GM21423 (cell line): ENCODE measurements around the gene POLRMT.
"Not testable (repeated sequence)": the region's sequence is repeated elsewhere in the genome, so short reads cannot be mapped to it uniquely, and the experiment has no call there.

ENCODE experiments used
- ATAC-seq: cut with Tn5 transposase; IDR thresholded peaks from one replicate; pipeline ENCODE4 v1.9.1; 2021; ENCODE audit warnings: mild to moderate bottlenecking, moderate library complexity; ENCODE audit not compliant: unreplicated experiment

Gene POLRMT

DNA sequence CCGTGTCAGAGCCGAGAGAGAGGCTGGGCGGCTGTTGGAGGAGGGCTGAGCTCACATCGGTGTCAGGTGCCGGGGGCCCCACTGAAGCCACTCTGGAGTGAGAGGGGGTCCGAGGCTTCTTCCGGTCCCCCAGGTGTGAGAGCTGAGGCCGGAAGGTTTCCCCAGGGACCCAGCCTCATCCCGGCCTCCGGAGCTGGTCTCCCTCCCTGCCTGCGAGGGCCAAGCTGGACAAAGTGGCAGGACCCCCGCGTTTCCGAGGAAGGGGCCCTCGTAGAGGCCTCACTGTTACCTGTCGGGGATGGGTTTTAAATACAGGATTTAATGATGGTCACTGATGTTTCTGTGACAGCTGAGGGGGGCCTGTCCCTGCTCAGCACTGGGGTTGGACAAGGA lies 37.1 kb downstream of the POLRMT start:
- ATAC-seq: no peak

DNA sequence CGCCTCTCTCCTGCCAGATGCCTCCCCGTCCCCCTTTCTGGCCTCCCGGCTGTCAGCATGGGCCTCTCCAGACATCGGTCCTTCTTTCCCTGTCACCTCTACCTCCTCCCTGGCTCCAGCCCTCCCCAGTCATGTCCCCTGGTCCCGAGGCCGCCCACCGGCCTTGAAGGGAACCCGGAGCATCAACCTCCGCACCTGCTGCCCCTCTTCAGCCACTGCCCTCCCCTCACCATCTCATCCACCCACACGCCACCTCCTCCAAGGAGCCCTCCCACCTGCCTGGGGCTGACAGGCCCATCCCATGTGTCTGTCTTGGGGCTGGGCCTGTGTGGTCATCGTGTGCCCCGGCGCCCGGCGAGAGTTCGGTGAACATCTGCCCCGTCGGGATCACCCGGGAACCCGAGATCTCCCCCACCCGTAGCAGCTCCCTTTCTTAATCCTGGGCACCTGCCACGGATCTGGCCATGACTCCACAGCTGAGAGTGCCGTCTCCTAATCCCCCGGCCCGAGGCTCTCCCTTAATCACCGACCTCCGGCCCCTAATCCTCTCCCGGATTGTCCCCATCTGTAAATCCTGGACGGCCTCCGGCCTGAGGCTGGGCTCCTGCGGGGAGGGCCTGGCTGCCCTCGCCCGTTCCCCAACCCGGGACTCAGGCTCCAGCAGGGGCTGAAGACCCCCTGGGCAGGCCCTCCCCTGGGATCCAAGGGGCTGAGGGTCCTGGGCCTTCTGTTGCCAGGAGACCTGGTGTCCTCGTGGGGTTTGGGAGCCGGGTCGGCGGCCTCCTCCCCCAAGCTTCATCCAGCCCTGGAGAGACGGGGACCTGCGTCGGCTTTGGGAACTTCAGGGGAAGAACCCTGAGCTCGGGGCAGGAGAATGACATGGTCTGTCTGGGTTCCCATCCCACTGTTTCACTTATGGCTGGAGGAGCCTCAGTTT lies 37.7 kb downstream of the POLRMT start:
- ATAC-seq: no peak

DNA sequence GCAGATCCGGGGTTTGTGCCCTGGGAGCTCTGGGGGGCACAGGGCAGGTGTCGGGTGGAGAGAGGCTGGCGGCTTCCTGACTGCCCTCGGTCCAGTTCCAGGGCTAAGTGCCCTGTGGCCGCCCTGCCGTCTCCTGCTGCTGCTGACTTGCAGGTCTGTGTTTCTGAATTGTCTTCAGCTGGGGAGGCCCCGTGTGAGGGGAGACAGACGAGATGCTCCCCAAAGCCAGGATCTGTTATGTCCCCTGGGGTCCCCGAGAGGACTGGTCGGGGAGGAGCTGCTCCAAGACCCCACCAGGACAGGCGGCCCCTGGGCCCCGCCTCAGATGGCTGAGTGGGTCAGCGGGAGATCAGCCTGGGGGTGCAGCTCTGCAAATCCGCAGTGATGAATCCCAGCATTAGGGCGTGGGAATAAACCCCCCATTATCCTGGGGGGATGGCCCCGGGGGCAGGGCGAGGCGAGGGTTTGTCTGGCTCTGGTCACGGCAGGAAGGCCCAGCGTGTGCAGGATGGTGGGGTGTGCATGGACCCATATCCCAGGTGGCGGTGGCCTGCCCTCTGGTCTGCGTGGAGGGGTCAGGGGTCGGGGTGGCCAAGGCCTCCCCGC lies 39.0 kb downstream of the POLRMT start:
- no peak for ATAC-seq

DNA sequence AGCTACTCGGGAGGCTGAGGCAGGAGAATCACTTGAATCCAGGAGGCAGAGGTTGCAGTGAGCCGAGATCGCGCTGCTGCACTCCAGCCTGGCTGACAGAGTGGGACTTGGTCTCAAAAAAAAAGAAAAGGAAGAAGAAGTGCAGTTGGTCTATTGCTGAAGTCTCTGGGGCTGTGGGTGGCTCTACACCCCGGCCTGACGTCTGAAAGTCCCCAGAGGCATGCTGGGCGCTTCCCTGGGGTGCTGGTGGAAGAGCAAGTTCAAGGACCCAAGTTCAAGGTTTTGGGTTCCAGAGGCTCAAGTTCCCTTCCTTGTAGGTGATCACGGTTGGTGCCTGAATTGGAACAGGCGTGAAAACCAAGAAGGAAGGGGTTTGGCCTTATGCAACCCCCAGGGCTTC lies 39.8 kb downstream of the POLRMT start:
- ATAC-seq: no peak

DNA sequence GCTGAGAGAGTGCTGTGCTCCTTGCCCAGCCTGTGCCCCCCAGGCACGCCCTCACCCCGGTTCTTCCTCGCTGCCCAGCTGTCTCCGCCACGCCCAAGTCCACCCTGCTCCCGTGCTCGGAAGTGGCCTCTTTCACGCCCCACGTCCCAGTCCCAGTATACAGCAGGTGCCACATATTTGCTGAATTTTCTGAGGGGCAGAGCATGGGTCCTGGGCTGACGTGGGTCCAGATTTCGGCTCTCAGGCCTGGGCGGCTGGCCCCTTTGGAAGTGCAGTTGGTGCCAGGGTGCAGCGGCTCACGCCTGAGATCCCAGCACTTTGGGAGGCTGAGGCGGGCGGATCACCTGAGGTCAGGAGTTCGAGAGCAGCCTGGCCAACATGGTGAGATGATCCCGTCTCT lies 40.3 kb downstream of the POLRMT start:
- ATAC-seq: no peak

DNA sequence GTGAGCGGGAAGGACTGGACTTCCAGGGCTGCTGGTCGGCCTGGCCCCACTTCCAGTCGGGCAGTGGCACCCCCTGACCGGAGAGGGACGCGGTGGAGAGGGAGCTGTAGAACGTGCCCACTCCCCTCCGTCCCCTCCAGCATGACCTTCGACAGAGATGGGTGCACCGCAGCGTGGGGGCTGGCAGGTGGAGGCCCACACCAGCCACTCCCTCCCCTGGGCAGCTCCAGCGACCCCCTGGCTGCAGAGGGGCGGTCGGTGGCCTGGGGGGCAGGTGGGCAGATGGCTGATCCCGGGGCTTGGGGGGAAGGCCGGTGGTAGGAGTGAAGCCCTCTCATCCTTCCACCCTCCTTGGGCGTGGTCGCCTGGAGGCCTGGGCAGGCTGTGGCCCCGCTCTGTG lies 41.2 kb downstream of the POLRMT start:
- no peak for ATAC-seq

DNA sequence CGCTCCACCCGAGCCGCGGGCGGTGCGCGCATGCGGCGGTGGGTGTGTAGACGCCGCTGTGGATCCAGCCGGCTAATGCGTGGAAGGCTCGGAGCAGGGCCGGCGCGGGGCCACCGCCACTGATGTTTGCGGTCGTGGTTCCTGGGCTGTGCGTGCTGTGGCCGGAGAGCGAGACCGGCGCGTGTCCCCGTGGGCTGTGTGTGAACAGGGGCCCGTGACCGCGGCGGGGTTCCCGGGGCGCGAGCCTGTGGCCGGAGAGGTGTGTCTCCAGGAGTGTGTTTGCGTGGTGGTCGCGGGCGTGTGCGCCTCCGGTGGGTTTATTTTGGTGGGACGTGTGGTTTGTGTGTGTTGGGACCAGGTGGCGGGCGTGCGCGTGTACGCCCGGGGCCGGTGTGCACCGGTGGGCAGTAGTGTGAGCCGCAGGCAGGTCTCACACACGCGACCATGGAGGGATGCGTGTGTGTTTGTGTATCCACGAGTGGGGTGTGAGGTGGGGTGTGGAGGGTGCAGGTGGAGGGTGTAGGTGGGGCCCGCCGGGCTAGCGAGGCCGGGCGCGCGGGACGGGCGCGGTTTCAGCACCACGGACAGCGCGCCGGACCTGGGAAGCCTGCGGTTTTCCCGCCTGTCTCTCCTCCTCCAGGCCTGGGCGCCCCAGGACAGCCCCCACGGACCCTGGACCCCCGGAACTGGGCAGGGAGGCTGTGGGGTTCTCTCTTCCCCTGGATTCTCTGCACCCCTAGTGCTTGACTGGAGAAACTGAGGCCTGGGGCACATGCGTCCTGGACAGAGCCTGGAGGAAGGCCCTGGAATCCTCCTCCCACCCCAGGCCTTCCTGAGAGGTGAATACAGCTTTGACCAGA lies 42.0 kb downstream of the POLRMT start:
- no peak for ATAC-seq

DNA sequence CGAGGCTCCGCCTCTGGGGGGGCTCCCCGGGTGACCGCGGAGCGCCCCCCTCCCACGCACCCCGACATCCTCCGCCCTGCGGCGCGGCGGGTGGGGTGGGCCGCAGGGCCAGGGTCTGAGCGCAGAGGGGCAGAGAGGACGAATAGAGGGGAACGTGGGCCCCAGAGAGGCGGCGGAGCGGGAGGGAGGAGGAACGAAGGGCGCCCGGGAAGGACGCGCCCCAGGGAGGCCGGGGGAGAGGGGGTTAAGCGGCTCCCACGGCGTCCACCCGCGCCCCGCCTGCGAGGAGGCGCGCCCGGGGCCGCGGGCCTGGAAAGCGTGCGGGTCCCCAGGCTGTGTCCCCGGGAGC lies 42.6 kb downstream of the POLRMT start:
- ATAC-seq: no peak

DNA sequence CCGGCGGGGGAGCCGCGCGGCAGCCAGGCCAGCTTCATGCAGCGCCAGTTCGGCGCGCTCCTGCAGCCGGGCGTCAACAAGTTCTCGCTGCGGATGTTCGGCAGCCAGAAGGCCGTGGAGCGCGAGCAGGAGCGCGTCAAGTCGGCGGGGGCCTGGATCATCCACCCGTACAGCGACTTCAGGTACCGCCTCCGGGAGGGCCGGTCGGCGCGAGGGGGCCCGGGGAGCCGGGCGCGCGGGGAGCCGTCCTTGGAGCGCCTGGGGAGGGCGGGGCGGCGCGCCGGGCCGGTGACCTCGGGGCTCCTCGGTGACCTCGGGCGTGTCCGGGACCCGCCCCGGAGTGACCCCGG lies 43.0 kb downstream of the POLRMT start:
- ATAC-seq: no peak

DNA sequence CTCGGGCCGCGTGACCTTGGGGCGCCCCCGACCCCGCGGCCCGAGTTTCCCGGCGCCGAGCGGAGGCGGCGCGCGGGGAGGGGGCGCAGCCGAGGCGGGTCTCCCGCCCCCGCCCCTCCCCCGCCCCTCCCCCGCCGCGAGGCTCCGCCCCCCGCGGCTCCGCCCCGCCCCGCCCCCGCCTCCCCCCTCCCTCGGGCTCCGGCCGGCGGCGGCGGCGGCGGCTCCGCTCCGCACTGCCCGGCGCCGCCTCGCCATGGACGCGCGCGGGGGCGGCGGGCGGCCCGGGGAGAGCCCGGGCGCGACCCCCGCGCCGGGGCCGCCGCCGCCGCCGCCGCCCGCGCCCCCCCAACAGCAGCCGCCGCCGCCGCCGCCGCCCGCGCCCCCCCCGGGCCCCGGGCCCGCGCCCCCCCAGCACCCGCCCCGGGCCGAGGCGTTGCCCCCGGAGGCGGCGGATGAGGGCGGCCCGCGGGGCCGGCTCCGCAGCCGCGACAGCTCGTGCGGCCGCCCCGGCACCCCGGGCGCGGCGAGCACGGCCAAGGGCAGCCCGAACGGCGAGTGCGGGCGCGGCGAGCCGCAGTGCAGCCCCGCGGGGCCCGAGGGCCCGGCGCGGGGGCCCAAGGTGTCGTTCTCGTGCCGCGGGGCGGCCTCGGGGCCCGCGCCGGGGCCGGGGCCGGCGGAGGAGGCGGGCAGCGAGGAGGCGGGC lies 43.5 kb downstream of the POLRMT start, which contains the start of gene HCN2:
Gene HCN2, plus strand, starts transcription at position 189 of the 703 bp plus-strand sequence. Its CDS starts 65 bp downstream, at position 254.
- ATAC-seq: no peak

DNA sequence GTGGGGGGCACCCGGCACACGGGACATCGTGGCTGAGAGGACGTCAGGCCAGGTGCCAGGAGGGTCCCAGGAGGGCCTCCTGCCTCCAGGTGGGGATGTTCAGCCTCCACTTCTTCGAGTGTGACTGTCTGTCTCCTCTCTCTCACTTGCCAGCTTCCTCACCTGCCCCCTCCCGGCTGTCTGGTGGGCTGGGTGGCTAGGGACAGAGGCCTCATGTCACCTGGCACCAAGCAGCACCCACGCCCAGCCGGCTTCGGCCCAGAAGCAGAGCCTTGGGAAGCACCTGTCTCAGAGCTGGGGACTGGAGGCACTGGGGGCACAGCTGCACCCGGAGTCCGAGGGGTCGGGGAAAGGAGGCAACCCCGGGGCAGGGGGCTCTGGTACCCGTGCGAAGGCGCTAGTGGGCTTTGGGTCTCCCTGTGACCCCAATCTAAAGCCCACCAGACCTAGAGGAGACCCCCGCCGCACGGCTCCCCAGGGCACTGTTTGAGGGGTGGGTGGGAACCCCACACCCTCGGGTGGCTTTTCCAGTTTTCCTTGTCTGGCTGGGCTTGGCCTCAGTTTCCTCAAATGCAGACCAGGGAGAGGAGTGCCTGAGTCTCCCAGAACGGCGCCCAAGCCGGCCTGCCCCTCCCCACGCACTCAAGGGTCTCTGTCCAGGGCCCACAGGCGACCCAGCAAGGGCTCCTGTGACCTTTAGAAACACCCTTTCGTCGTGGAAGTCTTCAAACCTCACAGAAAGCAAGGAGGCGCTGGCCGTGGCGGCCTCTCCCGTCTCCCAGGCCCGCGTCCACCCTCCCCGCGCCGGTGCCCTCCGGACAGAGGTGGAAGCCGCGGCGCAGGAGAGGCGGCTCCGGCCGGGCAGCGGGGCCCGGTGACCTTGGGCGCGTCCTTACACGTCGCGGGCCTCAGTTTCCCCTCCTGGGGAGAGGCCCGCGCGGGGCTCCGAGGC lies 44.3 kb downstream of the POLRMT start:
- ATAC-seq: no peak

DNA sequence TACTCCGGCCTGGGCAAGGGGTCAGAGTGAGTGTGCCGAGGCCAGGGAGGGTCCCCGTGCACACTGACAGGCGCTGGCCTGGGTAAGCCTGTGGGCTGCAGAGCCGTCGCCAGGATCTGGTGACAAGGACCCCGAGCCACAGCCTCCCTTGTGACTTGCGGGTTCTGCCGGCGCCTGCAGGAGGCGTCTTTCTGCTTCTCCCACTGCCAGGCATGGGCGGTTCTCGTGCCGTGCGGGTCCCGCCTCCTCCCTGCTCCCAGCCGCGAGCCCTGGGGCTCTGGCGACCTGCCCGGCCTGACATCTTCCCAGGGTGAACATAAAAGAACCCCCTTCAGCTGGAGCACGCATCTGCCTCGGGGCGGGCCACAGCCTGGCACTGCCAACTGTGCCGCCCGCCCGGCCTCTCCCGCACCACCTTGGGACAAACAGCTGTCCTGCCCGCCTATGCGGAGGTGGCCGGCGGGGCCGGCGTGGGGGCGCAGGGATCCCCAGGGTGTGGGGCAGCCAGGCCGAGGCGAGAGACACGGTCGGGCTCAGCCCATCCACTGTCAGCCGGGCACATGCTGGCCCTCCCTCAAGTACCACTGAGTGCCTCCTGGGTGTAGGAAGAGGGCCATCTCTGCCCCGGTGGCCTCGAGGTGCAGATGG lies 45.1 kb downstream of the POLRMT start:
- ATAC-seq: no peak

DNA sequence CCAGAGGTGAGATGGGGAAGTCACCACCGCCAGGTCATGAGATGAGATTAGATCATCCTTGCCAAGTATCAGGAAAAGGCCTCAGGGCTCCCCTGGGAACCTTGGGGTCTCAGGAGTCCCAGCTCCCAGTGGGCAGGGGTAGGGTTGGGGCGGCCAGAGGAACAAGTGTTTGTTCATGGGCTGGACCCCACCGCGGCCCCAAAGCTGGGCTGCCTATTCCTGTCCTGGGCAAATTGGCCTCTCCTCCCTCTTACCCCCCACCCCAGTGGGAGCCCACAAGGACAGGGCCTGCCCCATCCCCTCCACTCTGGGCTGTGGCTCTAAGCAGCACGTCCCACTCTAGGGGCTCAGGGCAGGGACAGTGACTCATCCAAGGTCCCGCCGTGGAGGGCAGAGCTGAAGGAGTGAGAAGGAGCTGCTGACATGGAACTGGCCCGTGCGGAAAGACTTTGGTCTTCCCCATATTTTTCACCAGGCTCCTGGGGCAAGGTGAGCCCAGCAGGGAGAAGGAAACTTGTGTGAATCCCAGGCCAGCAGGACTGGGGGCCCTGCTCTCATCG lies 47.7 kb downstream of the POLRMT start:
- no peak for ATAC-seq

DNA sequence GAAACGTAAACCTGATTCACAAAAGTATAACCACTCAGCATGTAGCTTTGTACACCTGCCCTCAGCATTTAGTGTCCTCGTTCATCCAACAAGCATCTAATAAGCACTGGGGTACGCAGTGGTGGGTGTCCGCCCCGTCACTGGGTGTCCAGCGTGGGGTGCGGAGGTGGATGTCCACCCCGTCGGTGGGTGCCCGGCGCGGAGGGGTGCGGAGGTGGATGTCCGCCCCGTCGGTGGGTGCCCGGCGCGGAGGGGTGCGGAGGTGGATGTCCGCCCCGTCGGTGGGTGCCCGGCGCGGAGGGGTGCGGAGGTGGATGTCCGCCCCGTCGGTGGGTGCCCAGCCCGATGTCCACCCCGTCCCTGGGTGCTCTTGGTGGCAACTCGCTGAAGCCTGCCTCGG lies 48.2 kb downstream of the POLRMT start:
- ATAC-seq: not testable (repeated sequence)

DNA sequence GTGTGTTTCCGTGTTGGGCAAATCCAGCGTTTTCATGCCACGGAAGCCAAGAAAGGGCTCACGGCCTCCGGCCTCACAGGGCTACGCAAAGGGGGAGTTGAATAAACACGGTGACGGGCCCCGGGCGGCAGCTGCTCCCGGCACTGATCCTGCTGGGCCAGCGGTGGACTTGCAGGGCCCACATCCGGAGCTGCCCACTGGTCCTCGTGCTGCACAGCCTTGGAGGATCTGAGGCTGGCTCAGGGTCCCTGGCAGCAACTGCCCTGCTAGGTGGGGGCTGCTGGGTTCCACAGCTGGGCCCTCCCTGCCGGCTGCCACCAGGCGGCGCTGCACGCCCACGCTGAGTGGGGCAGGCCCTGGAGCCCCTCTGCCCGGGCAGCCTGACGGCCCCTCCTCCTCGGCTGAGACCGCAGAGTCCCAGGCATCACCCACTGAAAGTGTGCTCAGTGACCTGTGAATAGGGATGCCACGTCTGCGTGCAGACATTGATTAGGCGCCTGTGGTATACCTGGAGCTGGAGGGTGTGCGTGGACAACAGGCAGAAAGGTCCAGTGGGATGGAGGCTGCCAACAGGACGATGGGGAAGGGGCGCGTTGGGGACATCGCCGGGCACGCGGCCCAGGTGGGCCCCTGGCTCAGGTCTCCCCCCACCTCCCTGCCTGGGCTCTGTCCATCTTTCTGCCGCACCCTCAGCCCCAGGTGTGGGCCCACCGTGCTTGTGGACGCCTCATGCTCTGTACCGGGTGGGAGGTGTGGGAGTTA lies 48.9 kb downstream of the POLRMT start:
- ATAC-seq: no peak

DNA sequence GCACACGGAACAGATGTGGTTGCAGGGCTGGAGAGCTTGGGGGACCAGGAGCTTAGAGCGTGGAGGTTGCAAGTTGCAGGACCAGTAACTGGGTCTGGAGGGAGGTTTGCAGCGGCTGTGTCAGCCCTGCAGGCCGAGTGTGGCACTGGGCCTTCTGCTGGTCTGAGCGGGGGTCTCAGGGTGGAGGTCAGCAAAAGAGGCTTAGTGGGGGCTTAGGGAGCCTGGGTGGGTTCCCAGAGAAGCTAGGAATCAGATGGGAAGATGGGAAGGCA lies 49.4 kb downstream of the POLRMT start:
- no peak for ATAC-seq

DNA sequence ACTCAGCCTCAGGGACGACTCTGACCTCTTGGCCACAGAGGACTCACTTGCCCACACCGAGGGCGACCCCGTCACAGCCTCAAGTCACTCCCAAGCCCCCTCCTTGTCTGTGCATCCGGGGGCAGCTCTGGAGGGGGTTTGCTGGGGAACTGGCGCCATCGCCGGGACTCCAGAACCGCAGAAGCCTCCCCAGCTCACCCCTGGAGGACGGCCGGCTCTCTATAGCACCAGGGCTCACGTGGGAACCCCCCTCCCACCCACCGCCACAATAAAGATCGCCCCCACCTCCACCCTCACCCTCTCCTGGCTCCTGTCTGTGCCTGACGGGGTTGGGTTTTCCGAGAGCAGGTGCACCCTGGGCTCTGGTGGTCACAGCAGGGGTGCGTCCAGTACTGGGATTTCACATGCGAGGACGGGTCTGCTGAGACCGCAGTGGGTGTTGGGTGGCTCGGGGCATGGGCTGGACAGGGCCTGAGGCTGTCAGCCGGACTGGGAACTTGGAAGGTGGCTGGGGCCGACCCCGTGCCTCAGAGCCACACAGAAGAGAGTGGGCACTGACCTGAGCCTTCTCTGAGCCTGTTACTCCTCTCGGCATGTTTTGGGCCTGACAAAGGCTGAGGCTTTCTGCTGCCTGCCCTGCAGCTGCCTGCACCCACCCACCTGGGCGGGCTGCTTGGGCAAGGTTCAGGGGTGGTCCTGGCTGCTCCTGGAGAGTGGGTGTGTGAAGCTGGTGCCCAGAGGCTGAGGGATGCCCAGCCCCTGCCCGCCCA lies 50.0 kb downstream of the POLRMT start:
- no peak for ATAC-seq
